Kidney capillary endothelial cell (primary cell): Measurements from ENCODE around the gene OCLN.
"Not testable (repeated sequence)": the region's sequence is repeated elsewhere in the genome, so short reads cannot be mapped to it uniquely, and the experiment has no call there.

Experiments used
- DNase-seq: peaks from one replicate; pipeline ENCODE4 v3.0.0-alpha.2; 2018; ENCODE audit warnings: low spot score

The OCLN gene

GRCh38 chr5:69528035-69528434 lies 35.4 kb downstream of the OCLN start:
- no peak for DNase-seq

GRCh38 chr5:69528609-69529008 lies 36.0 kb downstream of the OCLN start:
- DNase-seq = no peak

GRCh38 chr5:69530561-69531405 lies 38.2 kb downstream of the OCLN start:
- no peak for DNase-seq

GRCh38 chr5:69531406-69531801 lies 38.8 kb downstream of the OCLN start:
- DNase-seq = no peak

GRCh38 chr5:69537911-69538310 lies 45.3 kb downstream of the OCLN start:
- DNase-seq = not testable (repeated sequence)

GRCh38 chr5:69538735-69539134 lies 46.1 kb downstream of the OCLN start:
- DNase-seq = not testable (repeated sequence)

- not testable (repeated sequence) for DNase-seq
These were observed 48.8 kb downstream of the OCLN start for GRCh38 chr5:69541347-69541746.

GRCh38 chr5:69542838-69543618 lies 50.4 kb downstream of the OCLN start:
- DNase-seq = not testable (repeated sequence)

- not testable (repeated sequence) for DNase-seq
These were observed 52.0 kb downstream of the OCLN start for GRCh38 chr5:69544602-69545001.

- DNase-seq = peak; percentile 33
These were observed 67.3 kb downstream of the OCLN start, which contains the start of gene GTF2H2C for GRCh38 chr5:69559908-69560330. Gene GTF2H2C, plus strand, starts transcription at chr5:69560191. Its CDS starts 4,942 bp downstream, at chr5:69565133.

GRCh38 chr5:69560587-69561431 lies 68.2 kb downstream of the OCLN start:
- DNase-seq = not testable (repeated sequence)

- DNase-seq = not testable (repeated sequence)
These were observed 73.6 kb downstream of the OCLN start for GRCh38 chr5:69566172-69566571.

- not testable (repeated sequence) for DNase-seq
These were observed 75.5 kb downstream of the OCLN start for GRCh38 chr5:69568072-69568471.

- DNase-seq = not testable (repeated sequence)
These were observed 90.8 kb downstream of the OCLN start for GRCh38 chr5:69583356-69583755.

GRCh38 chr5:69596114-69596840 lies 103.7 kb downstream of the OCLN start:
- DNase-seq = not testable (repeated sequence)

- DNase-seq = not testable (repeated sequence)
These were observed 109.4 kb downstream of the OCLN start for GRCh38 chr5:69601947-69602346.

GRCh38 chr5:69606839-69607238 lies 114.2 kb downstream of the OCLN start:
- DNase-seq = not testable (repeated sequence)
